ENCODE data around the gene RGR. TPM values are rescaled to one million over a fixed set of nuclear protein-coding genes. Genes with fewer than 3 reads are reported as not detected.
A peak's percentile ranks its signal among the peaks of the same experiment; 100 is the strongest.

RGR gene
- total RNA-seq, 5 donors from 2014 or later (not counting 1 experiment from before 2014, with no cell fraction given): not detected

- Histone ChIP-seq H3K27ac (ENCODE audit: low read length) (no peak overlapping the region), H3K9me3 (no peaks in the 10 kb centered on the region), H3K4me3 (ENCODE audit: control insufficient read depth in 1 of 2, extremely low read depth in 1 of 2, low read length in 1 of 2) (no peak overlapping the region), H3K27me3 (replicated peaks in 1 of 2; ENCODE audit: control insufficient read depth in 2 of 2, extremely low read depth in 1 of 2, insufficient read depth in 2 of 2, low read length in 1 of 2) (peaks cover 0 to 22% of the 10 kb centered on the region in 2 experiments), H3K4me1 (ENCODE audit: control insufficient read depth in 1 of 2, extremely low read depth in 1 of 2, insufficient read depth in 2 of 2, low read length in 2 of 2) (no peaks in the 10 kb centered on the region), H3K36me3 (ENCODE audit: control insufficient read depth in 2 of 2, extremely low read depth in 1 of 2, insufficient read depth in 1 of 2, low read length in 1 of 2) (no peaks in the 10 kb centered on the region)
- Mint-ChIP-seq H3K4me1 (no peaks in the 10 kb centered on the region), H3K36me3 (no peaks in the 10 kb centered on the region), H3K27ac (no peak overlapping the region), H3K4me3 (no peak overlapping the region), H3K27me3 (peaks cover 4 to 5% of the 10 kb centered on the region in 2 donors), H3K9me3 (no peaks in the 10 kb centered on the region)
- 75% methylated on average over 10 of the region's 12 CpGs for WGBS (ENCODE audit: insufficient coverage)
- ATAC-seq (replicated peaks in 1 of 4): no peak
- POLR2A ChIA-PET: no interaction called here
- CTCF ChIA-PET: no interaction called here
- DNase-seq: no peak
Observed at GRCh38 chr10:84248794-84249193, 3.9 kb downstream of the RGR start.

GRCh38 chr10:84254552-84255478, 10.0 kb downstream of the RGR start:
- POLR2A ChIA-PET: no interaction called here
- H3K9me3 ChIP-seq: no peaks in the 10 kb centered on the region
- H3K27ac ChIP-seq (ENCODE audit: low read length): no peak overlapping the region
- H3K4me1 ChIP-seq (ENCODE audit: control insufficient read depth in 1 of 2, extremely low read depth in 1 of 2, insufficient read depth in 2 of 2, low read length in 2 of 2): peaks cover 0 to 6% of the 10 kb centered on the region in 2 experiments
- 74% methylated on average over 8 of the region's 10 CpGs for WGBS (ENCODE audit: insufficient coverage)
- Mint-ChIP-seq H3K36me3 (no peaks in the 10 kb centered on the region), H3K9me3 (no peaks in the 10 kb centered on the region), H3K27me3 (peaks cover 8 to 20% of the 10 kb centered on the region in 2 donors), H3K4me1 (peaks cover 0 to 7% (median 3%) of the 10 kb centered on the region in 3 donors), H3K4me3 (no peak overlapping the region), H3K27ac (no peak overlapping the region)
- DNase-seq: no peak
- no peaks in the 10 kb centered on the region for H3K36me3 ChIP-seq (ENCODE audit: control insufficient read depth in 2 of 2, extremely low read depth in 1 of 2, insufficient read depth in 1 of 2, low read length in 1 of 2)
- H3K4me3 ChIP-seq (ENCODE audit: control insufficient read depth in 1 of 2, extremely low read depth in 1 of 2, low read length in 1 of 2): no peak overlapping the region
- ATAC-seq (replicated peaks in 1 of 4): no peak
- CTCF ChIA-PET: interaction anchor here in 1 of 2 donors (0.8 kb wide), 1 partner anchor 52 kb away, joined by 7 read pairs; no protein-coding TSS in a partner anchor
- peaks cover 0 to 36% of the 10 kb centered on the region in 2 experiments for H3K27me3 ChIP-seq (replicated peaks in 1 of 2; ENCODE audit: control insufficient read depth in 2 of 2, extremely low read depth in 1 of 2, insufficient read depth in 2 of 2, low read length in 1 of 2)

GRCh38 chr10:84256510-84257342, 11.9 kb downstream of the RGR start:
- H3K4me3 Mint-ChIP-seq: no peak overlapping the region
- H3K4me3 ChIP-seq (ENCODE audit: control insufficient read depth in 1 of 2, extremely low read depth in 1 of 2, low read length in 1 of 2): no peak overlapping the region
- 53% methylated on average over 19 of the region's 35 CpGs for WGBS (ENCODE audit: insufficient coverage)
- ATAC-seq (replicated peaks in 1 of 4): peak in 3 of 4 experiments; percentile 35 to 58 (median 46)
- H3K27ac ChIP-seq (ENCODE audit: low read length): no peak overlapping the region
- H3K4me1 ChIP-seq (ENCODE audit: control insufficient read depth in 1 of 2, extremely low read depth in 1 of 2, insufficient read depth in 2 of 2, low read length in 2 of 2): peaks cover 0 to 6% of the 10 kb centered on the region in 2 experiments
- peak in 27 of 35 experiments; percentile 5 to 54 (median 27) for DNase-seq
- no peaks in the 10 kb centered on the region for H3K36me3 ChIP-seq (ENCODE audit: control insufficient read depth in 2 of 2, extremely low read depth in 1 of 2, insufficient read depth in 1 of 2, low read length in 1 of 2)
- H3K36me3 Mint-ChIP-seq: no peaks in the 10 kb centered on the region
- peaks cover 0 to 40% of the 10 kb centered on the region in 2 experiments for H3K27me3 ChIP-seq (replicated peaks in 1 of 2; ENCODE audit: control insufficient read depth in 2 of 2, extremely low read depth in 1 of 2, insufficient read depth in 2 of 2, low read length in 1 of 2)
- peaks cover 11 to 25% of the 10 kb centered on the region in 2 donors for H3K27me3 Mint-ChIP-seq
- ChIA-PET CTCF (interaction anchor here in 1 of 2 donors (1.4 kb wide), 1 partner anchor 281 kb away, joined by 6 read pairs; no protein-coding TSS in a partner anchor), POLR2A (no interaction called here)
- H3K9me3 Mint-ChIP-seq: no peaks in the 10 kb centered on the region
- peaks cover 0 to 7% (median 3%) of the 10 kb centered on the region in 3 donors for H3K4me1 Mint-ChIP-seq
- no peak overlapping the region for H3K27ac Mint-ChIP-seq
- H3K9me3 ChIP-seq: no peaks in the 10 kb centered on the region

- Mint-ChIP-seq H3K36me3 (no peaks in the 10 kb centered on the region), H3K27ac (no peak overlapping the region), H3K27me3 (peaks cover 17 to 30% of the 10 kb centered on the region in 2 donors), H3K4me1 (peaks cover 0 to 7% (median 3%) of the 10 kb centered on the region in 3 donors), H3K4me3 (no peak overlapping the region), H3K9me3 (no peaks in the 10 kb centered on the region)
- H3K27me3 ChIP-seq (replicated peaks in 1 of 2; ENCODE audit: control insufficient read depth in 2 of 2, extremely low read depth in 1 of 2, insufficient read depth in 2 of 2, low read length in 1 of 2): peaks cover 0 to 46% of the 10 kb centered on the region in 2 experiments
- WGBS (ENCODE audit: insufficient coverage): 84% methylated on average over 13 of the region's 15 CpGs
- no peak overlapping the region for H3K27ac ChIP-seq (ENCODE audit: low read length)
- H3K36me3 ChIP-seq (ENCODE audit: control insufficient read depth in 2 of 2, extremely low read depth in 1 of 2, insufficient read depth in 1 of 2, low read length in 1 of 2): no peaks in the 10 kb centered on the region
- H3K4me1 ChIP-seq (ENCODE audit: control insufficient read depth in 1 of 2, extremely low read depth in 1 of 2, insufficient read depth in 2 of 2, low read length in 2 of 2): peaks cover 0 to 6% of the 10 kb centered on the region in 2 experiments
- H3K4me3 ChIP-seq (ENCODE audit: control insufficient read depth in 1 of 2, extremely low read depth in 1 of 2, low read length in 1 of 2): no peak overlapping the region
- no peaks in the 10 kb centered on the region for H3K9me3 ChIP-seq
- ATAC-seq (replicated peaks in 1 of 4): no peak
- ChIA-PET CTCF (interaction anchor here in 1 of 2 donors (1.4 kb wide), 1 partner anchor 280 kb away, joined by 6 read pairs; no protein-coding TSS in a partner anchor), POLR2A (no interaction called here)
- no peak for DNase-seq
Observed at GRCh38 chr10:84257343-84258020, 12.6 kb downstream of the RGR start.

- no peak overlapping the region for H3K27ac ChIP-seq (ENCODE audit: low read length)
- Mint-ChIP-seq H3K36me3 (no peaks in the 10 kb centered on the region), H3K27ac (no peak overlapping the region), H3K27me3 (peaks cover 24 to 37% of the 10 kb centered on the region in 2 donors), H3K4me3 (no peak overlapping the region), H3K9me3 (no peaks in the 10 kb centered on the region), H3K4me1 (peaks cover 0 to 7% (median 3%) of the 10 kb centered on the region in 3 donors)
- no peaks in the 10 kb centered on the region for H3K9me3 ChIP-seq
- ChIA-PET CTCF (no interaction called here), POLR2A (no interaction called here)
- no peak for DNase-seq
- no peaks in the 10 kb centered on the region for H3K36me3 ChIP-seq (ENCODE audit: control insufficient read depth in 2 of 2, extremely low read depth in 1 of 2, insufficient read depth in 1 of 2, low read length in 1 of 2)
- peaks cover 0 to 6% of the 10 kb centered on the region in 2 experiments for H3K4me1 ChIP-seq (ENCODE audit: control insufficient read depth in 1 of 2, extremely low read depth in 1 of 2, insufficient read depth in 2 of 2, low read length in 2 of 2)
- ATAC-seq (replicated peaks in 1 of 4): no peak
- 72% methylated on average over 5 of the region's 7 CpGs for WGBS (ENCODE audit: insufficient coverage)
- H3K4me3 ChIP-seq (ENCODE audit: control insufficient read depth in 1 of 2, extremely low read depth in 1 of 2, low read length in 1 of 2): no peak overlapping the region
- peaks cover 0 to 45% of the 10 kb centered on the region in 2 experiments for H3K27me3 ChIP-seq (replicated peaks in 1 of 2; ENCODE audit: control insufficient read depth in 2 of 2, extremely low read depth in 1 of 2, insufficient read depth in 2 of 2, low read length in 1 of 2)
Observed at GRCh38 chr10:84258034-84258695, 13.3 kb downstream of the RGR start.
